DMS79 (cell line): ENCODE data around the gene AMOTL2.
A peak's percentile ranks its signal among the peaks of the same experiment; 100 is the strongest.

Experiments
- DNase-seq: peaks from one replicate; lab custom pipeline; 2025; lab: John Stamatoyannopoulos, UW

Gene AMOTL2

GRCh38 chr3:134374105-134374790 is at the start of gene AMOTL2:
AMOTL2 (minus strand) TSS chr3:134374447; CDS start chr3:134371433, 3,014 bp downstream.
- peak; percentile 70 for DNase-seq

- DNase-seq = peak; percentile 29
Measured at GRCh38 chr3:134423153-134423552, 48.9 kb upstream of the AMOTL2 start.

- no peak for DNase-seq
Measured at GRCh38 chr3:134419960-134420321, 45.7 kb upstream of the AMOTL2 start.

GRCh38 chr3:134419214-134419959 is 45.1 kb upstream of the AMOTL2 start:
- no peak for DNase-seq

- DNase-seq = no peak
Measured at GRCh38 chr3:134409041-134409440, 34.8 kb upstream of the AMOTL2 start.

GRCh38 chr3:134407239-134407625 is 33.0 kb upstream of the AMOTL2 start:
- no peak for DNase-seq

GRCh38 chr3:134406331-134407238 is 32.3 kb upstream of the AMOTL2 start:
- DNase-seq = peak; percentile 79

GRCh38 chr3:134404366-134404885 is 30.2 kb upstream of the AMOTL2 start:
- DNase-seq = no peak

- no peak for DNase-seq
Measured at GRCh38 chr3:134397755-134398154, 23.5 kb upstream of the AMOTL2 start.

- DNase-seq = no peak
Measured at GRCh38 chr3:134395103-134395502, 20.9 kb upstream of the AMOTL2 start.

GRCh38 chr3:134394380-134394779 is 20.1 kb upstream of the AMOTL2 start:
- no peak for DNase-seq

- DNase-seq = no peak
Measured at GRCh38 chr3:134393074-134393473, 18.8 kb upstream of the AMOTL2 start.

- DNase-seq = peak; percentile 45
Measured at GRCh38 chr3:134392336-134392983, 18.2 kb upstream of the AMOTL2 start.

GRCh38 chr3:134389865-134390264 is 15.6 kb upstream of the AMOTL2 start:
- DNase-seq = no peak

- DNase-seq = no peak
Measured at GRCh38 chr3:134388788-134389485, 14.7 kb upstream of the AMOTL2 start.

GRCh38 chr3:134388292-134388691 is 14.0 kb upstream of the AMOTL2 start:
- DNase-seq = no peak

- no peak for DNase-seq
Measured at GRCh38 chr3:134387293-134387692, 13.0 kb upstream of the AMOTL2 start.

GRCh38 chr3:134384963-134385362 is 10.7 kb upstream of the AMOTL2 start:
- DNase-seq = no peak

- DNase-seq = peak; percentile 34
Measured at GRCh38 chr3:134381831-134382442, 7.7 kb upstream of the AMOTL2 start.

- no peak for DNase-seq
Measured at GRCh38 chr3:134381076-134381475, 6.8 kb upstream of the AMOTL2 start.

- DNase-seq = no peak
Measured at GRCh38 chr3:134380249-134380648, 6.0 kb upstream of the AMOTL2 start.
